ES-I3 (cell line): ENCODE data around the gene WDR5.

Experiments used
- H3K36me3 ChIP-seq: 2 replicates; pipeline ENCODE4 v1.6.1; 2013; ENCODE audit warnings: mild to moderate bottlenecking, low read length, control low read depth, moderate library complexity; ENCODE audit not compliant: insufficient read depth
- H3K4me1 ChIP-seq: 2 replicates; pipeline ENCODE4 v1.6.1; 2013; ENCODE audit warnings: mild to moderate bottlenecking, control low read depth, low read length; ENCODE audit not compliant: insufficient read depth
- H3K9ac ChIP-seq: 2 replicates; pipeline ENCODE4 v1.6.1; 2013; ENCODE audit warnings: low read depth, mild to moderate bottlenecking, low read length, moderate library complexity
- H3K9me3 ChIP-seq: 2 replicates; pipeline ENCODE4 v1.6.1; 2013; ENCODE audit warnings: mild to moderate bottlenecking, low read length, moderate library complexity; ENCODE audit not compliant: control insufficient read depth, insufficient read depth

The WDR5 gene

GRCh38 chr9:134127065-134127580 is 8.8 kb upstream of the WDR5 start:
- H3K9ac ChIP-seq, result no peak overlapping the region
- H3K4me1 ChIP-seq, result peaks cover 10% of the 10 kb centered on the region; the same call in 1 of the 2 replicates
- no peaks in the 10 kb centered on the region for H3K9me3 ChIP-seq
- H3K36me3 ChIP-seq, result no peaks in the 10 kb centered on the region

- Histone ChIP-seq H3K9me3 (no peaks in the 10 kb centered on the region), H3K36me3 (no peaks in the 10 kb centered on the region), H3K4me1 (peaks cover 10% of the 10 kb centered on the region; the same call in 1 of the 2 replicates), H3K9ac (no peak overlapping the region)
These were observed 8.3 kb upstream of the WDR5 start for GRCh38 chr9:134127616-134128015.

GRCh38 chr9:134128727-134129679 is 6.9 kb upstream of the WDR5 start:
- no peak overlapping the region for H3K9ac ChIP-seq
- no peaks in the 10 kb centered on the region for H3K36me3 ChIP-seq
- H3K4me1 ChIP-seq, result peaks cover 10% of the 10 kb centered on the region; the same call in 1 of the 2 replicates
- H3K9me3 ChIP-seq, result no peaks in the 10 kb centered on the region

- Histone ChIP-seq H3K9ac (no peak overlapping the region), H3K36me3 (no peaks in the 10 kb centered on the region), H3K9me3 (no peaks in the 10 kb centered on the region), H3K4me1 (peaks cover 10% of the 10 kb centered on the region; the same call in 1 of the 2 replicates)
These were observed 5.1 kb upstream of the WDR5 start for GRCh38 chr9:134130503-134131375.

GRCh38 chr9:134131471-134132207 is 4.2 kb upstream of the WDR5 start:
- Histone ChIP-seq H3K9ac (no peak overlapping the region), H3K4me1 (peaks cover 10% of the 10 kb centered on the region; the same call in 1 of the 2 replicates), H3K36me3 (no peaks in the 10 kb centered on the region), H3K9me3 (no peaks in the 10 kb centered on the region)

GRCh38 chr9:134132208-134132870 is 3.5 kb upstream of the WDR5 start:
- Histone ChIP-seq H3K9ac (no peak overlapping the region), H3K36me3 (no peaks in the 10 kb centered on the region), H3K4me1 (peaks cover 10% of the 10 kb centered on the region; the same call in 1 of the 2 replicates), H3K9me3 (no peaks in the 10 kb centered on the region)

- peaks cover 17% of the 10 kb centered on the region for H3K4me1 ChIP-seq
These were observed 936 bp upstream of the WDR5 start for GRCh38 chr9:134134949-134135342.

GRCh38 chr9:134136118-134136995 is 475 bp downstream of the WDR5 start:
- Histone ChIP-seq H3K36me3 (peaks cover 16% of the 10 kb centered on the region), H3K4me1 (peaks cover 11% of the 10 kb centered on the region), H3K9me3 (no peaks in the 10 kb centered on the region), H3K9ac (peak overlapping the region; percentile 91)

More at GRCh38 chr9:134134949-134135342, 936 bp upstream of the WDR5 start:
- Histone ChIP-seq H3K36me3 (peaks cover 5% of the 10 kb centered on the region; the same call in 1 of the 2 replicates), H3K9ac (peak overlapping the region; percentile 94), H3K9me3 (no peaks in the 10 kb centered on the region)

- peaks cover 21% of the 10 kb centered on the region for H3K36me3 ChIP-seq
- peaks cover 7% of the 10 kb centered on the region for H3K4me1 ChIP-seq
- peak overlapping the region; percentile 91 for H3K9ac ChIP-seq
- no peaks in the 10 kb centered on the region for H3K9me3 ChIP-seq
These were observed 1.1 kb downstream of the WDR5 start for GRCh38 chr9:134136996-134137299.

- H3K4me1 ChIP-seq, result peaks cover 7% of the 10 kb centered on the region
- H3K9me3 ChIP-seq, result no peaks in the 10 kb centered on the region
- peaks cover 21% of the 10 kb centered on the region for H3K36me3 ChIP-seq
- no peak overlapping the region for H3K9ac ChIP-seq
These were observed 2.4 kb downstream of the WDR5 start for GRCh38 chr9:134138292-134138691.

GRCh38 chr9:134139081-134139480 is 3.2 kb downstream of the WDR5 start:
- Histone ChIP-seq H3K4me1 (peaks cover 7% of the 10 kb centered on the region), H3K9ac (no peak overlapping the region), H3K36me3 (peaks cover 24% of the 10 kb centered on the region), H3K9me3 (no peaks in the 10 kb centered on the region)

- no peaks in the 10 kb centered on the region for H3K9me3 ChIP-seq
- peaks cover 35% of the 10 kb centered on the region for H3K36me3 ChIP-seq
- peaks cover 7% of the 10 kb centered on the region; the same call in 1 of the 2 replicates for H3K4me1 ChIP-seq
- H3K9ac ChIP-seq, result no peak overlapping the region
These were observed 6.0 kb downstream of the WDR5 start for GRCh38 chr9:134141906-134142305.

- no peaks in the 10 kb centered on the region for H3K4me1 ChIP-seq
- no peaks in the 10 kb centered on the region for H3K9me3 ChIP-seq
- H3K36me3 ChIP-seq, result peaks cover 49% of the 10 kb centered on the region
- no peak overlapping the region for H3K9ac ChIP-seq
These were observed 8.9 kb downstream of the WDR5 start for GRCh38 chr9:134144801-134145200.
